Measurements from ENCODE around the gene AAK1.

DNA sequence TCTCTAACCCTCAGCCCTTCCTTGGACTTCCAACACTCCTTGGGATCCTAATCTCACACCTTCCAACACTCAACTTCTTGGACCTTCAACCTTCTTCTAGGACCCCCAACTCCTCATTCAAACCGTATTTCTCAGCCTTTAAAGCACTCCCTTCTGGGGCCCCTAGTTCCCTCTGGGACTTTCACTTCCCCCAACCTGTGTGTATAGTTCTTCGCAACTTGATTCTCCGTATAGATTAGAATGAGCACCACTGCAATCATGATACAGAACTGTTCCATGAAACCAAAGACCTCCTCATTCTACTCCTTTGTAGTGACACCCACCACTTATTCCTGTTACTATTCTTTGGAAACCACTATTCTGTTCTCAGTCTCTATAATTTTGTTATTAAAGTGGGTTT is 144.3 kb downstream of the AAK1 start:
- TF ChIP-seq, protein P1, sequence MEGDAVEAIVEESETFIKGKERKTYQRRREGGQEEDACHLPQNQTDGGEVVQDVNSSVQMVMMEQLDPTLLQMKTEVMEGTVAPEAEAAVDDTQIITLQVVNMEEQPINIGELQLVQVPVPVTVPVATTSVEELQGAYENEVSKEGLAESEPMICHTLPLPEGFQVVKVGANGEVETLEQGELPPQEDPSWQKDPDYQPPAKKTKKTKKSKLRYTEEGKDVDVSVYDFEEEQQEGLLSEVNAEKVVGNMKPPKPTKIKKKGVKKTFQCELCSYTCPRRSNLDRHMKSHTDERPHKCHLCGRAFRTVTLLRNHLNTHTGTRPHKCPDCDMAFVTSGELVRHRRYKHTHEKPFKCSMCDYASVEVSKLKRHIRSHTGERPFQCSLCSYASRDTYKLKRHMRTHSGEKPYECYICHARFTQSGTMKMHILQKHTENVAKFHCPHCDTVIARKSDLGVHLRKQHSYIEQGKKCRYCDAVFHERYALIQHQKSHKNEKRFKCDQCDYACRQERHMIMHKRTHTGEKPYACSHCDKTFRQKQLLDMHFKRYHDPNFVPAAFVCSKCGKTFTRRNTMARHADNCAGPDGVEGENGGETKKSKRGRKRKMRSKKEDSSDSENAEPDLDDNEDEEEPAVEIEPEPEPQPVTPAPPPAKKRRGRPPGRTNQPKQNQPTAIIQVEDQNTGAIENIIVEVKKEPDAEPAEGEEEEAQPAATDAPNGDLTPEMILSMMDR (IDR thresholded peaks at IDR 0.05) = no peak
- TF ChIP-seq POLR2A (IDR thresholded peaks at IDR 0.05) = no peak

Measured in esophagus squamous epithelium (tissue), 4 donors.